Stomach (tissue), 4 donors: ENCODE results near the gene TAF11.

Experiments
- POLR2A ChIP-seq, 4 donors: fragments of 450-650 bp; IDR thresholded peaks; one replicate each; pipeline ENCODE4 v1.6.1; 2016; ENCODE audit warnings: antibody characterized with exemption in 4 of 4, control low read depth in 2 of 4, mild to moderate bottlenecking in 1 of 4, moderate library complexity in 1 of 4
- POLR2AphosphoS5 ChIP-seq, 3 donors: sonication (generic); formaldehyde crosslinking; IDR thresholded peaks; one replicate each; pipeline ENCODE4 v1.6.1; 2016; ENCODE audit warnings: antibody characterized with exemption in 3 of 3
- TF ChIP-seq, protein P1 (sequence below), 7 experiments: fragments of 450-650 bp in 4 of 7; fragments of 200-600 bp in 3 of 7; sonication (generic) in 3 of 7; IDR thresholded peaks; one replicate each; pipeline ENCODE4 v1.5.1; 2016 to 2019; ENCODE audit warnings: antibody characterized with exemption in 7 of 7, control low read depth in 2 of 7, mild to moderate bottlenecking in 1 of 7

- TF ChIP-seq, protein P1, sequence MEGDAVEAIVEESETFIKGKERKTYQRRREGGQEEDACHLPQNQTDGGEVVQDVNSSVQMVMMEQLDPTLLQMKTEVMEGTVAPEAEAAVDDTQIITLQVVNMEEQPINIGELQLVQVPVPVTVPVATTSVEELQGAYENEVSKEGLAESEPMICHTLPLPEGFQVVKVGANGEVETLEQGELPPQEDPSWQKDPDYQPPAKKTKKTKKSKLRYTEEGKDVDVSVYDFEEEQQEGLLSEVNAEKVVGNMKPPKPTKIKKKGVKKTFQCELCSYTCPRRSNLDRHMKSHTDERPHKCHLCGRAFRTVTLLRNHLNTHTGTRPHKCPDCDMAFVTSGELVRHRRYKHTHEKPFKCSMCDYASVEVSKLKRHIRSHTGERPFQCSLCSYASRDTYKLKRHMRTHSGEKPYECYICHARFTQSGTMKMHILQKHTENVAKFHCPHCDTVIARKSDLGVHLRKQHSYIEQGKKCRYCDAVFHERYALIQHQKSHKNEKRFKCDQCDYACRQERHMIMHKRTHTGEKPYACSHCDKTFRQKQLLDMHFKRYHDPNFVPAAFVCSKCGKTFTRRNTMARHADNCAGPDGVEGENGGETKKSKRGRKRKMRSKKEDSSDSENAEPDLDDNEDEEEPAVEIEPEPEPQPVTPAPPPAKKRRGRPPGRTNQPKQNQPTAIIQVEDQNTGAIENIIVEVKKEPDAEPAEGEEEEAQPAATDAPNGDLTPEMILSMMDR (IDR thresholded peaks at IDR 0.05) = no peak
- TF ChIP-seq POLR2A (IDR thresholded peaks at IDR 0.05) (no peak), POLR2AphosphoS5 (IDR thresholded peaks at IDR 0.05) (no peak)
Measured at GRCh38 chr6:34924831-34925625, 37.2 kb upstream of the TAF11 start.
